Trophoblast cell (in vitro differentiated cells and primary cell): ENCODE results near the gene MVD.
"Not testable (repeated sequence)": the region's sequence is repeated elsewhere in the genome, so short reads cannot be mapped to it uniquely, and the experiment has no call there.

Experiments used
- DNase-seq, 2 donors: peaks; one replicate each; pipeline ENCODE4 v3.0.0-alpha.2; 2016
- H2AFZ ChIP-seq: 2 replicates; pipeline ENCODE4 v1.6.1; 2013; ENCODE audit warnings: low read length, moderate library complexity, mild to moderate bottlenecking; ENCODE audit not compliant: insufficient read depth, poor library complexity
- H2AK5ac ChIP-seq: 2 replicates; pipeline ENCODE4 v1.6.1; 2013; ENCODE audit warnings: mild to moderate bottlenecking, low read length
- H2BK120ac ChIP-seq: 2 replicates; pipeline ENCODE4 v1.6.1; 2013; ENCODE audit warnings: low read length, mild to moderate bottlenecking, moderate library complexity; ENCODE audit not compliant: insufficient read depth, poor library complexity
- H2BK12ac ChIP-seq: 2 replicates; pipeline ENCODE4 v1.6.1; 2013; ENCODE audit warnings: mild to moderate bottlenecking, low read length, moderate library complexity
- H2BK5ac ChIP-seq: 2 replicates; pipeline ENCODE4 v1.6.1; 2013; ENCODE audit warnings: low read length, low read depth, moderate library complexity, mild to moderate bottlenecking; ENCODE audit not compliant: poor library complexity
- H3K14ac ChIP-seq: 2 replicates; pipeline ENCODE4 v1.6.1; 2013; ENCODE audit warnings: mild to moderate bottlenecking, low read length
- H3K18ac ChIP-seq: 2 replicates; pipeline ENCODE4 v1.6.1; 2013; ENCODE audit warnings: mild to moderate bottlenecking, low read length
- H3K23ac ChIP-seq: 2 replicates; pipeline ENCODE4 v1.6.1; 2013; ENCODE audit warnings: low read length
- H3K27ac ChIP-seq: 2 replicates; pipeline ENCODE4 v1.5.1; 2013; ENCODE audit warnings: low read depth, mild to moderate bottlenecking, inconsistent platforms, low read length, moderate library complexity
- H3K27me3 ChIP-seq: 2 replicates; pipeline ENCODE4 v1.6.1; 2013; ENCODE audit warnings: inconsistent platforms, mild to moderate bottlenecking, low read length, moderate library complexity; ENCODE audit not compliant: insufficient read depth
- H3K36me3 ChIP-seq, 2 experiments: 1 replicate in 1 of 2; 2 replicates in 1 of 2; pipeline ENCODE4 v1.6.1; 2013; ENCODE audit warnings: low read length in 2 of 2, mild to moderate bottlenecking in 2 of 2, moderate library complexity in 1 of 2; ENCODE audit not compliant: insufficient read depth in 2 of 2, control insufficient read depth in 1 of 2
- H3K4ac ChIP-seq: 2 replicates; pipeline ENCODE4 v1.6.1; 2013; ENCODE audit warnings: low read depth, mild to moderate bottlenecking, low read length, moderate library complexity
- H3K4me1 ChIP-seq, 2 experiments: 1 replicate in 1 of 2; 2 replicates in 1 of 2; pipeline ENCODE4 v1.6.1; 2013; ENCODE audit warnings: low read length in 2 of 2, mild to moderate bottlenecking in 2 of 2, moderate library complexity in 1 of 2; ENCODE audit not compliant: insufficient read depth in 2 of 2, control insufficient read depth in 1 of 2
- H3K4me2 ChIP-seq: 2 replicates; pipeline ENCODE4 v1.6.1; 2013; ENCODE audit warnings: inconsistent platforms, mild to moderate bottlenecking, low read length, moderate library complexity
- H3K4me3 ChIP-seq: 2 replicates; pipeline ENCODE4 v1.5.1; 2013; ENCODE audit warnings: mild to moderate bottlenecking, low read depth, low read length, inconsistent platforms
- H3K79me1 ChIP-seq: one replicate; pipeline ENCODE4 v1.6.1; 2013; ENCODE audit warnings: low read length
- H3K79me2 ChIP-seq: 2 replicates; pipeline ENCODE4 v1.6.1; 2013; ENCODE audit warnings: low read length, mild to moderate bottlenecking; ENCODE audit not compliant: control insufficient read depth, insufficient read depth, poor library complexity
- H3K9ac ChIP-seq: 2 replicates; pipeline ENCODE4 v1.6.1; 2013; ENCODE audit warnings: mild to moderate bottlenecking, low read length
- H3K9me3 ChIP-seq: 2 replicates; pipeline ENCODE4 v1.6.1; 2013; ENCODE audit warnings: low read depth, mild to moderate bottlenecking, control low read depth, inconsistent platforms, low read length; ENCODE audit not compliant: insufficient read depth
- H4K12ac ChIP-seq: 2 replicates; pipeline ENCODE4 v1.6.1; 2013; ENCODE audit warnings: low read depth, mild to moderate bottlenecking, low read length, moderate library complexity
- H4K8ac ChIP-seq: 2 replicates; pipeline ENCODE4 v1.6.1; 2013; ENCODE audit warnings: low read depth, mild to moderate bottlenecking, low read length, moderate library complexity
- H4K91ac ChIP-seq: one replicate; pipeline ENCODE4 v1.6.1; 2013; ENCODE audit warnings: low read depth, mild to moderate bottlenecking, low read length, moderate library complexity
- WGBS: extraction: QIAGEN DNeasy Blood & Tissue Kit; methylation state at CpG from one replicate; pipeline ENCODE4 v1.1.7; 2013; ENCODE audit warnings: missing lambda C conversion rate; ENCODE audit not compliant: insufficient read length, insufficient coverage; ENCODE audit errors: extremely low coverage; 5-methylcytosine and 5-hydroxymethylcytosine counted together

The MVD gene

GRCh38 chr16:88609426-88609825 lies 53.5 kb downstream of the MVD start:
- no CpG with 5 or more reads among the region's 8 CpGs for WGBS
- H3K9me3 ChIP-seq, result not testable (repeated sequence)

GRCh38 chr16:88608076-88608475 lies 54.8 kb downstream of the MVD start:
- H3K4ac ChIP-seq, result no peak overlapping the region
- no peaks in the 10 kb centered on the region for H3K27me3 ChIP-seq
- no peak overlapping the region for H3K18ac ChIP-seq
- no peak overlapping the region for H4K91ac ChIP-seq
- no peaks in the 10 kb centered on the region for H3K79me1 ChIP-seq
- no peak overlapping the region for H3K9ac ChIP-seq
- H3K79me2 ChIP-seq, result no peaks in the 10 kb centered on the region
- no peaks in the 10 kb centered on the region for H3K9me3 ChIP-seq
- no peak overlapping the region for H3K14ac ChIP-seq
- no peak overlapping the region for H3K4me3 ChIP-seq
- H2BK120ac ChIP-seq, result no peak overlapping the region
- no peak for DNase-seq
- no CpG with 5 or more reads among the region's 6 CpGs for WGBS
- H3K27ac ChIP-seq, result no peak overlapping the region
- H2AK5ac ChIP-seq, result no peak overlapping the region
- no peaks in the 10 kb centered on the region for H3K4me1 ChIP-seq
- no peak overlapping the region for H4K12ac ChIP-seq
- no peak overlapping the region for H3K4me2 ChIP-seq
- H2BK5ac ChIP-seq, result no peak overlapping the region
- peaks cover 41 to 58% of the 10 kb centered on the region in 2 experiments for H3K36me3 ChIP-seq
- no peak overlapping the region for H2BK12ac ChIP-seq
- H3K23ac ChIP-seq, result no peak overlapping the region
- no peak overlapping the region for H2AFZ ChIP-seq
- no peak overlapping the region for H4K8ac ChIP-seq

More at GRCh38 chr16:88609426-88609825, 53.5 kb downstream of the MVD start:
- H3K4ac ChIP-seq, H2BK12ac ChIP-seq, H2BK5ac ChIP-seq, H2AFZ ChIP-seq, H4K91ac ChIP-seq, H3K79me2 ChIP-seq, H3K27me3 ChIP-seq, H4K12ac ChIP-seq, H3K14ac ChIP-seq, DNase-seq, H3K23ac ChIP-seq, H3K4me3 ChIP-seq, H3K27ac ChIP-seq, H3K4me2 ChIP-seq, H4K8ac ChIP-seq, H3K9ac ChIP-seq, H3K18ac ChIP-seq, H3K4me1 ChIP-seq, H3K79me1 ChIP-seq, H2AK5ac ChIP-seq, H2BK120ac ChIP-seq: not testable (repeated sequence)
- H3K36me3 ChIP-seq, result peaks cover 50 to 65% of the 10 kb centered on the region in 2 experiments

DNA sequence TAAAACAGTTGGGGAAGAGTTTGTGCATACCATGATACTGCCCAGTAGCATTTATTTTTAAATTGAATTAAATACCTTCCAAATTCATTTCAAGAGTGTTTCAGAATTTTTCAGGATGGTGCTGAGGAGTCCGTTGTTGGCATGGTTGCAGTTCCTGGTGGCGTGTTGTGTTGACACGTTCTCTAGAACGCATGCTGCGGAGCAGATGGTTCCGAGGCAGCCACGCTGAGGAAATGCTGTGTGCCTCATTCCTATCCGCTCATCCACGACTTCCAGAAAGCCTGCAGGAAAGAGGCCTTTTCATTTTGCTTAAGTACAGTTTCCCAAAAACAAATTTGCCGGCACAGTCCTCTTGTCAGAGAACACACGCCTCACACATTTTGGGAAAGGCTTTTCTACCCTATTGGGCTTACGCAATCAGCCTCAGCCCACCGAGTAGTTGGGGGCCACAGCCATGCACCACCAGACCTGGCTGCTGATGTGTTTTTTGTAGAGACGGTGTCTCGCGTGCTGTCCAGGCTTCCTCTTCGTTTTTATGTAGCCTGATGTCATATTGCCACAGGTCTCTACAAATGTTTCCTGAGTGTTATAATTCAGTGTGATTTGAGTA lies 56.6 kb downstream of the MVD start:
- no peak overlapping the region for H2BK120ac ChIP-seq
- H3K4ac ChIP-seq, result no peak overlapping the region
- H3K4me2 ChIP-seq, result no peak overlapping the region
- H3K4me1 ChIP-seq, result no peaks in the 10 kb centered on the region
- no peak overlapping the region for H3K27ac ChIP-seq
- H3K79me2 ChIP-seq, result no peaks in the 10 kb centered on the region
- H3K4me3 ChIP-seq, result no peak overlapping the region
- H2AFZ ChIP-seq, result no peak overlapping the region
- no peak overlapping the region for H2BK5ac ChIP-seq
- H3K18ac ChIP-seq, result no peak overlapping the region
- peaks cover 44 to 60% of the 10 kb centered on the region in 2 experiments for H3K36me3 ChIP-seq
- H4K12ac ChIP-seq, result no peak overlapping the region
- H4K91ac ChIP-seq, result no peak overlapping the region
- DNase-seq, result no peak
- no peak overlapping the region for H3K14ac ChIP-seq
- H2BK12ac ChIP-seq, result no peak overlapping the region
- peaks cover 2% of the 10 kb centered on the region for H3K9me3 ChIP-seq
- H3K9ac ChIP-seq, result no peak overlapping the region
- no peak overlapping the region for H4K8ac ChIP-seq
- no peaks in the 10 kb centered on the region for H3K27me3 ChIP-seq
- H2AK5ac ChIP-seq, result no peak overlapping the region
- no peaks in the 10 kb centered on the region for H3K79me1 ChIP-seq
- H3K23ac ChIP-seq, result no peak overlapping the region
- no CpG with 5 or more reads among the region's 17 CpGs for WGBS

DNA sequence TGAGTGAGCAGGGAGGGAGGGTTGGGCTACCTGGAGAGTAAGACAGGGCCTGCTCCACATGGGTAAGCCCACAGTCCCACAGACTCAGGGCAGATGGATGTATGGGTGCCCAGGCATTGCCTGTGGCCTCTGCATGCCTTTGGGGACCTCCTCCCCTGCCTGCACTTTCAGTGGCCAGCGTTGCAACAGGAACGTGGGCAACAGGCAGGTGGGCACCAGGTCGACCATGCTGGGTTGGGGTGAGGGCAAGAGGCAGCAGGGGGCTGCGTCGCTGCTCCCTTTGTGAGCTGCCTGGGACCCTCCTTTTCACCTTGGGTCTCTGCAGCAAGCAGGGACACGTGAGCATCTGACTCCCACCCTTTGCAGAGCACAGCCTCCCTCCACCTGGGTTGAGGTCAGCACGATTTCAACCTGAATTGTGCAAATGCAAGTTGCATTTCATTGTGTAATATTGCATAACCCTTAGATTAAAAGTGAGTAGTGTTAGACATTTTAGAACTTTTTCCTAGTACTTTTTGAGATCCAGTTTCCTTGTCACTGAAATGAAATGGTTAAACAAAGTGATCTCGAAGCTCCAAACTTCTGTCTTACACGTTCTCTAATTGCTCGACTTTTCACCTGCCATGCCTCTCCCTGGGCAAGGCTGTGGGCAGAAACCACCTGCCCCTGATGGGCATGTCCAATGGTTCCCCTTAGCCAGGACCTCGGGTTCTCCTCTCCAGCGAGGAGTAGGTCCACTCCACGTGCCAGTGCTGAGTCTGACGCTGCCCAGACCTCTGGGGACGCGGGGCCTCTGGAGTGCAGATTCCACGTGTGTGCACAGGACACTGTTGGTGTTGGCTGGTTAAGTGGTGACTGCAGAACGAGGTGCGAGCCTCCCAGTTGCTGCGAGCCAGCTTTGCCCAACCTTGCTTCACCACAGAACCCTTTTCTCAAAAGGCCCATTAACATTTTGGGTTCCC lies 57.4 kb downstream of the MVD start:
- H3K23ac ChIP-seq, result no peak overlapping the region
- peaks cover 2% of the 10 kb centered on the region for H3K9me3 ChIP-seq
- no peaks in the 10 kb centered on the region for H3K79me2 ChIP-seq
- WGBS, result no CpG with 5 or more reads among the region's 20 CpGs
- no peak overlapping the region for H2BK120ac ChIP-seq
- H3K4me1 ChIP-seq, result no peaks in the 10 kb centered on the region
- H2AFZ ChIP-seq, result no peak overlapping the region
- H4K8ac ChIP-seq, result no peak overlapping the region
- H2BK5ac ChIP-seq, result no peak overlapping the region
- H3K9ac ChIP-seq, result no peak overlapping the region
- H3K27ac ChIP-seq, result no peak overlapping the region
- H3K18ac ChIP-seq, result no peak overlapping the region
- H2BK12ac ChIP-seq, result no peak overlapping the region
- no peak for DNase-seq
- H3K14ac ChIP-seq, result no peak overlapping the region
- no peak overlapping the region for H4K12ac ChIP-seq
- H3K4me2 ChIP-seq, result no peak overlapping the region
- H3K79me1 ChIP-seq, result no peaks in the 10 kb centered on the region
- H3K36me3 ChIP-seq, result peaks cover 43 to 60% of the 10 kb centered on the region in 2 experiments
- no peak overlapping the region for H2AK5ac ChIP-seq
- no peaks in the 10 kb centered on the region for H3K27me3 ChIP-seq
- no peak overlapping the region for H3K4ac ChIP-seq
- H4K91ac ChIP-seq, result no peak overlapping the region
- no peak overlapping the region for H3K4me3 ChIP-seq
